22Rv1 (cell line): Measurements from ENCODE around the gene HBS1L.

Experiments used
- ZFX ChIP-seq: fragments of 450-650 bp; IDR thresholded peaks from 2 replicates; pipeline ENCODE4 v1.6.1; 2017; ENCODE audit warnings: antibody characterized with exemption, borderline replicate concordance
- TF ChIP-seq, protein P1 (sequence below): fragments of 450-650 bp; IDR thresholded peaks from 2 replicates; pipeline ENCODE4 v1.5.1; 2017; ENCODE audit warnings: mild to moderate bottlenecking

DNA sequence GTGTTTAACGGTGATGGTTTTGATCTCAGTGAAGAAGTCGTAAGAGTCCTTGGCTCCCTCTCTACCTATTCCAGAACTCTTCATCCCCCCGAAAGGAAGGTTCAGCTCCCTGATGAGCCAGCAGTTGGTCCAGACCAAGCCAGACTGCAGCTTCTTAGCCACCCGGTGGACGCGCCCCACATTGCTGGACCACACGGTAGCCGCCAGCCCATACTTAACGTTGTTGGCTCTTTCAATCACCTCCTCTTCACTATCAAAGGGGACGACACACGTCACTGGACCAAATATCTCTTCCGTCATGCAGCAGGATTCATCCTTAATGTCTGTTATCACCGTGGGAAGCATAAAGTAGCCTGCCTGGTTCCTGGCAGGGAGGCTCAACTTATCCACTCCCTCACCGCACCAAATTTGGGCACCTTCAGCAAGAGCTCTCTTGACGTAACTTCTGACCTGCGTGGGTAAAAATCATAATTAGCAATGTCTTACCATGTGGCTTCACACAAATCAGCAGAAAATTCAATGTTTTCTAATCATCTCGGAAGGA, 136.1 kb downstream of the HBS1L start:
- TF ChIP-seq, protein P1, sequence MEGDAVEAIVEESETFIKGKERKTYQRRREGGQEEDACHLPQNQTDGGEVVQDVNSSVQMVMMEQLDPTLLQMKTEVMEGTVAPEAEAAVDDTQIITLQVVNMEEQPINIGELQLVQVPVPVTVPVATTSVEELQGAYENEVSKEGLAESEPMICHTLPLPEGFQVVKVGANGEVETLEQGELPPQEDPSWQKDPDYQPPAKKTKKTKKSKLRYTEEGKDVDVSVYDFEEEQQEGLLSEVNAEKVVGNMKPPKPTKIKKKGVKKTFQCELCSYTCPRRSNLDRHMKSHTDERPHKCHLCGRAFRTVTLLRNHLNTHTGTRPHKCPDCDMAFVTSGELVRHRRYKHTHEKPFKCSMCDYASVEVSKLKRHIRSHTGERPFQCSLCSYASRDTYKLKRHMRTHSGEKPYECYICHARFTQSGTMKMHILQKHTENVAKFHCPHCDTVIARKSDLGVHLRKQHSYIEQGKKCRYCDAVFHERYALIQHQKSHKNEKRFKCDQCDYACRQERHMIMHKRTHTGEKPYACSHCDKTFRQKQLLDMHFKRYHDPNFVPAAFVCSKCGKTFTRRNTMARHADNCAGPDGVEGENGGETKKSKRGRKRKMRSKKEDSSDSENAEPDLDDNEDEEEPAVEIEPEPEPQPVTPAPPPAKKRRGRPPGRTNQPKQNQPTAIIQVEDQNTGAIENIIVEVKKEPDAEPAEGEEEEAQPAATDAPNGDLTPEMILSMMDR, result no peak
- no peak for TF ChIP-seq ZFX
